Parathyroid adenoma (tissue), 2 donors: ENCODE results near the gene TRPV4.

Source experiments
- H2AFZ ChIP-seq: fragments of 300-600 bp; sonication (generic); one replicate; pipeline ENCODE4 v1.7.0; 2017; ENCODE audit warnings: antibody characterized with exemption, mild to moderate bottlenecking
- H3K27ac ChIP-seq: fragments of 300-600 bp; sonication (generic); one replicate; pipeline ENCODE4 v1.7.0; 2017
- H3K27me3 ChIP-seq: fragments of 300-600 bp; sonication (generic); one replicate; pipeline ENCODE4 v1.7.0; 2017; ENCODE audit warnings: low read length; ENCODE audit not compliant: control insufficient read depth, insufficient read depth
- H3K36me3 ChIP-seq: fragments of 300-600 bp; sonication (generic); one replicate; pipeline ENCODE4 v1.7.0; 2017; ENCODE audit warnings: low read length; ENCODE audit not compliant: control insufficient read depth, insufficient read depth
- H3K4me1 ChIP-seq: fragments of 300-600 bp; sonication (generic); one replicate; pipeline ENCODE4 v1.7.0; 2017; ENCODE audit warnings: control low read depth
- H3K4me2 ChIP-seq: fragments of 300-600 bp; sonication (generic); one replicate; pipeline ENCODE4 v1.7.0; 2017; ENCODE audit warnings: low read length
- H3K4me3 ChIP-seq: fragments of 300-600 bp; sonication (generic); one replicate; pipeline ENCODE4 v1.7.0; 2017; ENCODE audit warnings: low read depth, low read length
- H3K79me2 ChIP-seq: fragments of 300-600 bp; sonication (generic); one replicate; pipeline ENCODE4 v1.7.0; 2017; ENCODE audit warnings: control low read depth
- H3K9ac ChIP-seq: fragments of 300-600 bp; sonication (generic); one replicate; pipeline ENCODE4 v1.7.0; 2017; ENCODE audit warnings: mild to moderate bottlenecking
- H3K9me3 ChIP-seq: fragments of 300-600 bp; sonication (generic); one replicate; pipeline ENCODE4 v1.7.0; 2017; ENCODE audit warnings: low read length; ENCODE audit not compliant: control insufficient read depth
- CTCF ChIP-seq: fragments of 300-600 bp; sonication (generic); IDR thresholded peaks from one replicate; pipeline ENCODE4 v1.7.0; 2017; ENCODE audit warnings: antibody characterized with exemption, mild to moderate bottlenecking
- donor health status: primary hyperparathyroidism.

TRPV4 gene

GRCh38 chr12:109765446-109765810, 67.8 kb downstream of the TRPV4 start:
- TF ChIP-seq CTCF: no peak
- no peak overlapping the region for H3K4me3 ChIP-seq
- no peak overlapping the region for H3K27ac ChIP-seq

GRCh38 chr12:109764776-109765445, 68.3 kb downstream of the TRPV4 start:
- H3K79me2 ChIP-seq: no peaks in the 10 kb centered on the region
- H3K4me3 ChIP-seq: no peak overlapping the region
- H2AFZ ChIP-seq: no peak overlapping the region
- peaks cover 4% of the 10 kb centered on the region for H3K4me1 ChIP-seq
- no peak overlapping the region for H3K27ac ChIP-seq
- no peaks in the 10 kb centered on the region for H3K36me3 ChIP-seq
- no peak overlapping the region for H3K9ac ChIP-seq
- H3K27me3 ChIP-seq: no peaks in the 10 kb centered on the region
- H3K9me3 ChIP-seq: no peaks in the 10 kb centered on the region
- no peak for TF ChIP-seq CTCF
- H3K4me2 ChIP-seq: no peak overlapping the region

More at GRCh38 chr12:109765446-109765810, 67.8 kb downstream of the TRPV4 start:
- no peaks in the 10 kb centered on the region for H3K79me2 ChIP-seq
- no peak overlapping the region for H3K9ac ChIP-seq
- H3K4me1 ChIP-seq: peaks cover 4% of the 10 kb centered on the region
- no peaks in the 10 kb centered on the region for H3K36me3 ChIP-seq
- no peak overlapping the region for H3K4me2 ChIP-seq
- H3K9me3 ChIP-seq: no peaks in the 10 kb centered on the region
- H3K27me3 ChIP-seq: no peaks in the 10 kb centered on the region
- no peak overlapping the region for H2AFZ ChIP-seq

GRCh38 chr12:109764123-109764522, 69.1 kb downstream of the TRPV4 start:
- H3K27ac ChIP-seq: no peak overlapping the region
- no peaks in the 10 kb centered on the region for H3K36me3 ChIP-seq
- TF ChIP-seq CTCF: no peak
- no peak overlapping the region for H3K4me2 ChIP-seq
- no peak overlapping the region for H3K9ac ChIP-seq
- no peak overlapping the region for H3K4me3 ChIP-seq
- H3K27me3 ChIP-seq: no peaks in the 10 kb centered on the region
- H3K79me2 ChIP-seq: no peaks in the 10 kb centered on the region
- no peak overlapping the region for H2AFZ ChIP-seq
- H3K9me3 ChIP-seq: no peaks in the 10 kb centered on the region
- H3K4me1 ChIP-seq: peaks cover 4% of the 10 kb centered on the region

- Histone ChIP-seq H3K27ac (no peak overlapping the region), H3K4me3 (no peak overlapping the region)
Observed at GRCh38 chr12:109763201-109763841, 69.9 kb downstream of the TRPV4 start.

More at GRCh38 chr12:109763201-109763841, 69.9 kb downstream of the TRPV4 start:
- H3K9me3 ChIP-seq: no peaks in the 10 kb centered on the region
- H3K4me1 ChIP-seq: peaks cover 4% of the 10 kb centered on the region
- H3K79me2 ChIP-seq: no peaks in the 10 kb centered on the region
- TF ChIP-seq CTCF: no peak
- H3K36me3 ChIP-seq: no peaks in the 10 kb centered on the region
- H3K4me2 ChIP-seq: no peak overlapping the region
- H3K9ac ChIP-seq: no peak overlapping the region
- H3K27me3 ChIP-seq: no peaks in the 10 kb centered on the region
- H2AFZ ChIP-seq: no peak overlapping the region
